Smooth muscle cell of the coronary artery (primary cell): Measurements from ENCODE around the gene LYZL4. TPM values are rescaled to one million over a fixed set of nuclear protein-coding genes. Genes with fewer than 3 reads are reported as not detected.

Experiments
- total RNA-seq: library from RNA; depleted of rRNA; stranded (reverse); fragments of >200 nt; gene quantifications from 2 replicates; pipeline ENCODE4 v1.2.3, GENCODE V29; 2014; ENCODE audit warnings: low replicate concordance

LYZL4 gene
- total RNA-seq: 0.23 TPM in 1 of 2 replicates, not detected in the other

GRCh38 chr3:42410370-42411131 is at the start of gene LYZL4:
TSS of gene LYZL4 (minus strand) at chr3:42410610. CDS start at chr3:42407251, 3,359 bp downstream.

Other genes with a start within 250 kb of the LYZL4 start
- 0.30 and 1.1 TPM in 2 replicates for gene CCK, start 144.4 kb downstream of the LYZL4 start, total RNA-seq
- gene VIPR1, start 92.0 kb upstream of the LYZL4 start, total RNA-seq: 19.5 TPM in 1 of 2 replicates, not detected in the other
- 34.9 and 41.1 TPM in 2 replicates for gene SEC22C, start 171.4 kb upstream of the LYZL4 start, total RNA-seq
- 21.6 and 21.9 TPM in 2 replicates for gene SS18L2, start 180.2 kb upstream of the LYZL4 start, total RNA-seq
- 26.0 and 36.5 TPM in 2 replicates for gene NKTR, start 190.1 kb upstream of the LYZL4 start, total RNA-seq
- 22.5 and 44.0 TPM in 2 replicates for gene ZBTB47, start 243.1 kb upstream of the LYZL4 start, total RNA-seq